IMR-90 (cell line): ENCODE data around the gene NR1D1. TPM values are rescaled to one million over a fixed set of nuclear protein-coding genes. Genes with fewer than 3 reads are reported as not detected.

Experiments used
- ATAC-seq: fragments of 200-7000 bp; cut with Tn5 transposase; 2 replicates; pipeline ENCODE4 v1.9.1; 2020; ENCODE audit warnings: low read depth, mild to moderate bottlenecking, moderate library complexity
- BruUV-seq: library from RNA; stranded (reverse); fragments of 400-500 nt; replicated peaks from 2 replicates; lab custom pipeline; 2021; lab: Mats Ljungman, UMichigan
- CTCF ChIA-PET: fragments of 300-600 bp; formaldehyde crosslinking; extraction: SDS; loops from one replicate; lab custom pipeline; 2021; ENCODE audit warnings: antibody characterized with exemption; lab: Yijun Ruan, JAX
- POLR2A ChIA-PET: fragments of 300-600 bp; sonication (Branson Sonifier 250); formaldehyde crosslinking; loops from one replicate; lab custom pipeline; 2022; ENCODE audit warnings: antibody characterized with exemption; ENCODE audit not compliant: unreplicated experiment; lab: Charles Lee
- DNase-seq: peaks from one replicate; pipeline ENCODE4 v3.0.0; 2013
- H2AFZ ChIP-seq: replicated peaks from 2 replicates; pipeline ENCODE3; 2013; ENCODE audit warnings: low read length, mild to moderate bottlenecking; ENCODE audit not compliant: poor library complexity
- H2AK5ac ChIP-seq: 2 replicates; pipeline ENCODE4 v1.6.1; 2013; ENCODE audit warnings: low read depth, low read length, inconsistent platforms
- H2AK9ac ChIP-seq: replicated peaks from 2 replicates; pipeline ENCODE3; 2013; ENCODE audit warnings: mild to moderate bottlenecking, low read depth, low read length, moderate library complexity; ENCODE audit not compliant: poor library complexity
- H2BK120ac ChIP-seq: 2 replicates; pipeline ENCODE4 v1.6.1; 2013; ENCODE audit warnings: low read depth, low read length, inconsistent platforms
- H2BK15ac ChIP-seq: 3 replicates; pipeline ENCODE4 v1.6.1; 2013; ENCODE audit warnings: low read depth, low read length, inconsistent platforms
- H2BK20ac ChIP-seq: 2 replicates; pipeline ENCODE4 v1.6.1; 2013; ENCODE audit warnings: low read depth, mild to moderate bottlenecking, inconsistent platforms, low read length, moderate library complexity
- H2BK5ac ChIP-seq: 2 replicates; pipeline ENCODE4 v1.6.1; 2013; ENCODE audit warnings: mild to moderate bottlenecking, low read depth, low read length, inconsistent platforms; ENCODE audit not compliant: poor library complexity, severe bottlenecking
- H3K14ac ChIP-seq: replicated peaks from 2 replicates; pipeline ENCODE4 v1.6.1; 2013; ENCODE audit warnings: low read depth, low read length, inconsistent platforms
- H3K18ac ChIP-seq: 2 replicates; pipeline ENCODE4 v1.6.1; 2013; ENCODE audit warnings: low read depth, low read length, control low read depth
- H3K23ac ChIP-seq: 2 replicates; pipeline ENCODE4 v1.6.1; 2013; ENCODE audit warnings: low read depth, low read length, inconsistent platforms
- H3K27ac ChIP-seq: 2 replicates; pipeline ENCODE4 v1.5.1; 2013; ENCODE audit warnings: mild to moderate bottlenecking, control low read depth, low read length; ENCODE audit not compliant: insufficient read depth
- H3K27me3 ChIP-seq: 2 replicates; pipeline ENCODE4 v1.6.1; 2013; ENCODE audit warnings: low read length; ENCODE audit not compliant: control insufficient read depth, insufficient read depth
- H3K36me3 ChIP-seq: 2 replicates; pipeline ENCODE4 v1.6.1; 2013; ENCODE audit warnings: low read length, mixed read lengths; ENCODE audit not compliant: control insufficient read depth, insufficient read depth
- H3K4ac ChIP-seq: 2 replicates; pipeline ENCODE4 v1.6.1; 2013; ENCODE audit warnings: low read depth, low read length, inconsistent platforms
- H3K4me1 ChIP-seq: 2 replicates; pipeline ENCODE4 v1.6.1; 2013; ENCODE audit warnings: low read length, mixed read lengths; ENCODE audit not compliant: control insufficient read depth, insufficient read depth
- H3K4me2 ChIP-seq: 2 replicates; pipeline ENCODE4 v1.6.1; 2013; ENCODE audit warnings: low read depth, mild to moderate bottlenecking, control low read depth, low read length, moderate library complexity
- H3K4me3 ChIP-seq: 2 replicates; pipeline ENCODE4 v1.5.1; 2013; ENCODE audit warnings: low read depth, mild to moderate bottlenecking, control low read depth, low read length, moderate library complexity; ENCODE audit not compliant: insufficient read depth
- H3K56ac ChIP-seq: 2 replicates; pipeline ENCODE4 v1.6.1; 2013; ENCODE audit warnings: low read length, inconsistent platforms; ENCODE audit not compliant: insufficient read depth; ENCODE audit errors: extremely low read depth
- H3K79me1 ChIP-seq, 2 experiments: 2 replicates each; pipeline ENCODE4 v1.6.1; 2013; ENCODE audit warnings: low read length in 2 of 2, inconsistent platforms in 1 of 2, low read depth in 1 of 2
- H3K9ac ChIP-seq: 2 replicates; pipeline ENCODE4 v1.6.1; 2013; ENCODE audit warnings: low read depth, low read length, control low read depth
- H3K9me1 ChIP-seq: 2 replicates; pipeline ENCODE4 v1.6.1; 2013; ENCODE audit warnings: low read length, inconsistent platforms; ENCODE audit not compliant: insufficient read depth
- H3K9me3 ChIP-seq: 2 replicates; pipeline ENCODE4 v1.6.1; 2013; ENCODE audit warnings: low read length; ENCODE audit not compliant: control insufficient read depth, insufficient read depth
- H4K20me1 ChIP-seq: 2 replicates; pipeline ENCODE4 v1.6.1; 2013; ENCODE audit warnings: low read length, inconsistent platforms; ENCODE audit not compliant: insufficient read depth
- H4K5ac ChIP-seq: 2 replicates; pipeline ENCODE4 v1.6.1; 2013; ENCODE audit warnings: mild to moderate bottlenecking, low read depth, low read length, control low read depth
- H4K8ac ChIP-seq, 2 experiments: 2 replicates each; pipeline ENCODE4 v1.6.1; 2013; ENCODE audit warnings: low read depth in 2 of 2, low read length in 2 of 2, control low read depth in 1 of 2, inconsistent platforms in 1 of 2
- H4K91ac ChIP-seq: 2 replicates; pipeline ENCODE4 v1.6.1; 2013; ENCODE audit warnings: low read depth, low read length, inconsistent platforms; ENCODE audit not compliant: insufficient read depth
- BHLHE40 ChIP-seq: fragments of 150-350 bp; IDR thresholded peaks from 2 replicates; pipeline ENCODE4 v1.6.1; 2016; ENCODE audit warnings: mild to moderate bottlenecking, low read depth, low read length
- CEBPB ChIP-seq: IDR thresholded peaks from 2 replicates; pipeline ENCODE4 v1.6.1; 2012; ENCODE audit warnings: low read depth, low read length, improper control_type of control experiment
- FOS ChIP-seq: fragments of 150-350 bp; IDR thresholded peaks from 2 replicates; pipeline ENCODE4 v1.6.1; 2016; ENCODE audit warnings: low read depth, low read length
- MAFK ChIP-seq: IDR thresholded peaks from 2 replicates; pipeline ENCODE4 v1.6.1; 2012; ENCODE audit warnings: low read depth, low read length, improper control_type of control experiment
- MAZ ChIP-seq: IDR thresholded peaks from 2 replicates; pipeline ENCODE4 v1.6.1; 2012; ENCODE audit warnings: low read depth, mild to moderate bottlenecking, low read length, improper control_type of control experiment, moderate library complexity, borderline replicate concordance
- RCOR1 ChIP-seq: IDR thresholded peaks from 2 replicates; pipeline ENCODE4 v1.6.1; 2012; ENCODE audit warnings: mild to moderate bottlenecking, low read length, improper control_type of control experiment; ENCODE audit not compliant: insufficient replicate concordance
- WGBS, 2 experiments: methylation state at CpG; one replicate each; pipeline versions ENCODE4 v1.1.5 to v1.1.7; 2013; ENCODE audit warnings: missing lambda C conversion rate in 2 of 2; ENCODE audit not compliant: insufficient read length in 1 of 2; ENCODE audit errors: extremely low coverage in 2 of 2; 5-methylcytosine and 5-hydroxymethylcytosine counted together
- dilution Hi-C: fragments of 300-500 bp; cut with HindIII; formaldehyde crosslinking; loops from one replicate; pipeline ENCODE4 v1.14.3; 2018; ENCODE audit warnings: low sequenced_read_pairs; ENCODE audit not compliant: unreplicated experiment
- in situ Hi-C: fragments of 300-500 bp; cut with MboI; formaldehyde crosslinking; loops from 3 replicates; pipeline ENCODE4 v1.14.3; 2019; ENCODE audit warnings: low sequenced_read_pairs, inconsistent platforms, mixed read lengths
- intact Hi-C: fragments of 100-400 bp; cut with micrococcal nuclease; formaldehyde crosslinking; loops from 2 replicates; pipeline ENCODE4 v1.10.0; 2022
- polyA plus RNA-seq, 3 experiments: library from polyadenylated mRNA; depleted of rRNA; stranded (reverse); fragments of >200 nt; gene quantifications; 2 replicates each; pipeline ENCODE4 v1.2.3, GENCODE V29; 2012; ENCODE audit warnings: low replicate concordance in 1 of 3
- total RNA-seq: library from RNA; depleted of rRNA; stranded (reverse); fragments of >200 nt; gene quantifications from 2 replicates; pipeline ENCODE4 v1.2.3, GENCODE V29; 2012
- TF ChIP-seq, protein P1 (sequence below): fragments of 150-350 bp; IDR thresholded peaks from 2 replicates; pipeline ENCODE4 v1.6.1; 2016; ENCODE audit warnings: low read depth, mild to moderate bottlenecking, low read length, moderate library complexity, borderline replicate concordance

The NR1D1 gene
- total and polyA plus RNA-seq, 2 of the 4 experiments (the other 2 are of a cell fraction), result 0.36 to 7.2 TPM

DNA sequence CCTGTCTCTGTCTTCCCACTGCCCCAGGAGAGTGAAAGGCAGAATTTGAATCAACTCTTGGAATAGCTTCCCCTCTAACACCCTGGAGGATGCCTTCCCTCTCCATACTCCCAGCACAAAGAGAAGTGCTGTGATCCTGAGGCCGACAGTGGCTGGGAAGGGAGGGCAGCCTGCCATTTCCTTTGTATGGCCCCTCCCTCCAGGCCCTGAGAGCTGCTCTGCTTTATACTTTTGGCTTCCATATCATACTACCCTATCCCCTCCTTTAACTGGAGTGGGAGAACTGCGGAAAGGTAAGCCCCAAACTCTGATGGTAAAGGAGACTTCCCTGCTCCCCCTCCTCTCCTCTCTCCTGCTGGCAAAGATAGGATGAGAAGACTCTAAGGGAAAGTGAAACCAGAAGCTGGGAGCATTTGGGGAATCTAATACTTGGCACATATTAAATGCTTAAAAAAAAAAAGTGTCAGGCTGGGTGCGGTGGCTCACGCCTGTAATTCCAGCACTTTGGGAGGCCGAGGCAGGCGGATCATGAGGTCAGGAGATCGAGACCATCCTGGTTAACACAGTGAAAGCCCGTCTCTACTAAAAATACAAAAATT lies 42.1 kb downstream of the NR1D1 start:
- BruUV-seq, result no TSS peak
- in situ Hi-C loops (no loop called here), dilution Hi-C loops (no loop called here), intact Hi-C loops (no loop called here)
- Histone ChIP-seq H3K23ac (peak overlapping the region; percentile 48; the same call in 1 of the 2 replicates), H3K9me1 (0 out of 2 replicates have a peak, but pooled peaks cover 3% of the 10 kb centered on the region), H3K27me3 (no peaks in the 10 kb centered on the region), H2AK9ac (peak overlapping the region; percentile 47), H3K56ac (0 out of 2 replicates have a peak overlapping the region, but pooled peaks have one; percentile 26), H2BK20ac (peak overlapping the region; percentile 16), H3K4me3 (no peak overlapping the region; the same call in 1 of the 2 replicates), H4K91ac (0 out of 2 replicates have a peak overlapping the region, but pooled peaks have one; percentile 55), H3K36me3 (no peaks in the 10 kb centered on the region), H3K4me2 (peak overlapping the region; percentile 91), H3K79me1 (peaks cover 3 to 17% of the 10 kb centered on the region in 2 experiments; a peak in 2 of 4 replicates), H2BK120ac (peak overlapping the region; percentile 68), H2AFZ (peak overlapping the region; percentile 90), H3K4me1 (peaks cover 7% of the 10 kb centered on the region; the same call in 1 of the 2 replicates), H2BK15ac (peak overlapping the region; percentile 58; the same call in 1 of the 3 replicates), H3K9me3 (no peaks in the 10 kb centered on the region), H4K5ac (peak overlapping the region; percentile 98), H4K8ac (peak overlapping the region; percentile 86 to 88), H2AK5ac (0 out of 2 replicates have a peak overlapping the region, but pooled peaks have one; percentile 13), H2BK5ac (no peak overlapping the region), H3K27ac (no peak overlapping the region), H3K9ac (peak overlapping the region; percentile 63), H3K14ac (peak overlapping the region; percentile 74), H3K18ac (peak overlapping the region; percentile 89), H4K20me1 (no peaks in the 10 kb centered on the region), H3K4ac (peak overlapping the region; percentile 58)
- DNase-seq (peak; percentile 46), ATAC-seq (no peak)
- POLR2A ChIA-PET, result no interaction called here
- CTCF ChIA-PET, result interaction anchor here (0.9 kb wide), 1 partner anchor 12 kb away, joined by 3 read pairs; no protein-coding TSS in a partner anchor
- no peak for TF ChIP-seq MAFK
- TF ChIP-seq, protein P1, sequence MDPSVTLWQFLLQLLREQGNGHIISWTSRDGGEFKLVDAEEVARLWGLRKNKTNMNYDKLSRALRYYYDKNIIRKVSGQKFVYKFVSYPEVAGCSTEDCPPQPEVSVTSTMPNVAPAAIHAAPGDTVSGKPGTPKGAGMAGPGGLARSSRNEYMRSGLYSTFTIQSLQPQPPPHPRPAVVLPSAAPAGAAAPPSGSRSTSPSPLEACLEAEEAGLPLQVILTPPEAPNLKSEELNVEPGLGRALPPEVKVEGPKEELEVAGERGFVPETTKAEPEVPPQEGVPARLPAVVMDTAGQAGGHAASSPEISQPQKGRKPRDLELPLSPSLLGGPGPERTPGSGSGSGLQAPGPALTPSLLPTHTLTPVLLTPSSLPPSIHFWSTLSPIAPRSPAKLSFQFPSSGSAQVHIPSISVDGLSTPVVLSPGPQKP, result no peak
- TF ChIP-seq MAZ, result no peak
- no peak for TF ChIP-seq CEBPB
- TF ChIP-seq RCOR1, result no peak
- no peak for TF ChIP-seq BHLHE40
- TF ChIP-seq FOS, result no peak
- no CpG with 5 or more reads among the region's 8 CpGs for WGBS, 2 experiments
